Measurements from ENCODE around the gene BRICD5. TPM values are rescaled to one million over a fixed set of nuclear protein-coding genes. Genes with fewer than 3 reads are reported as not detected.

Gene BRICD5
- total and polyA plus RNA-seq, 2 donors (not counting 1 experiment from before 2014, with no cell fraction given): 0.23 to 1.5 TPM

DNA sequence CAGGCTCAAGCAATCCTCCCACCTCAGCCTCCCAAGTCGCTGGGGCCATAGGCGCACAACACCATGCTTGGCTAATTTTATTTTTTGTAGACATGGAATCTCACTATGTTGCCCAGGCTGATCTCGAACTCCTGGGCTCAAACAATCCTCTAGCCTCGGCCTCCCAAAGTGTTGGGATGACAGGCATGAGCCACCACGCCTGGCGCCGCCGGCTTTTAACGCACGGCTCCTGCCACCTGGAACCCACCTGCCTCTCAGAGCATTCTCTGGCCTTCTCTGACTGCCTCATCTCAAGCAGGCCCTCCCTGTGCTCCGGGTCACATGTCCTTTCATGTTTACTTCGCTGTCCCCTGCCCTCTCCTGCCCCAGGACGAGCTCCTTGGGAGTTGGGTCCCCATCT lies 24.6 kb downstream of the BRICD5 start:
- H3K4me3 ChIP-seq (replicated peaks in 1 of 4; ENCODE audit: control extremely low read depth in 1 of 4, insufficient read depth in 1 of 4, low read depth in 3 of 4, low read length in 4 of 4): no peak overlapping the region
- H3K27ac ChIP-seq (ENCODE audit: insufficient read depth, low read length): no peak overlapping the region
- H4K20me1 ChIP-seq (ENCODE audit: control insufficient read depth, extremely low read depth, insufficient read depth, low read length): no peaks in the 10 kb centered on the region
- TF ChIP-seq EZH2 (IDR thresholded peaks at IDR 0.05; ENCODE audit: low read length, missing control alignments): no peak
- TF ChIP-seq CTCF (conservative IDR thresholded peaks at IDR 0.05 in 1 of 2, IDR thresholded peaks at IDR 0.05 in 1 of 2; ENCODE audit: low read depth in 1 of 2, low read length in 2 of 2): no peak
- no peaks in the 10 kb centered on the region for H3K79me2 ChIP-seq (ENCODE audit: control insufficient read depth, insufficient read depth, low read length)
- DNase-seq (ENCODE audit: low read depth in 2 of 2): no peak
- H3K9me3 ChIP-seq (ENCODE audit: control insufficient read depth, insufficient read depth, low read depth, low read length): no peaks in the 10 kb centered on the region
- H3K4me2 ChIP-seq (ENCODE audit: extremely low read depth, insufficient read depth, low read length): no peak overlapping the region
- no peak overlapping the region for H2AFZ ChIP-seq (ENCODE audit: low read length)
- H3K9ac ChIP-seq (ENCODE audit: insufficient read depth, low read length): no peak overlapping the region
- H3K27me3 ChIP-seq (ENCODE audit: control insufficient read depth, insufficient read depth, low read length): no peaks in the 10 kb centered on the region
- H3K4me1 ChIP-seq (ENCODE audit: control insufficient read depth, extremely low read depth, insufficient read depth, low read length): no peaks in the 10 kb centered on the region
- no peaks in the 10 kb centered on the region for H3K36me3 ChIP-seq (ENCODE audit: control insufficient read depth, insufficient read depth, low read length)

DNA sequence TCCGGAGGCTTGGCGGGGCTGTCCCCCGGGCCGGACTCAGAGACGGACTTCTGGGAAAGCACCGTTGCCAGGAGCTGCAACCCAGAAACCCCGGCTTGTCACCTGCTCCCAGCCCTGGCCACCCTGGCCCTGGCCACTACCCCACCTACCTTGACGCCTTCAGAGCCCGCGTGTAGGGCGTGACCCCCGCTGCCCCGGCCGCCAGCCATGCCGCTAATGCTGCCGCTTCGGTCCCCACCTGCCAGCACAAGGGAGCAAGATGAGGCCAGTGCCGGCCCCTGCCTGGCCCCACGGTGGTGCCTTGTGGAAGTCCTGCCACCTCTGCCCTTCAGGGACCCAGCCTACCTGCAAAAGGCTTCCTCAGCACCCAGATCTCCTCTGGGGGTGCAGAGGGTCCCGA lies 25.7 kb downstream of the BRICD5 start:
- no peak overlapping the region for H2AFZ ChIP-seq (ENCODE audit: low read length)
- TF ChIP-seq EZH2 (IDR thresholded peaks at IDR 0.05; ENCODE audit: low read length, missing control alignments) (no peak), CTCF (conservative IDR thresholded peaks at IDR 0.05 in 1 of 2, IDR thresholded peaks at IDR 0.05 in 1 of 2; ENCODE audit: low read depth in 1 of 2, low read length in 2 of 2) (no peak)
- no peaks in the 10 kb centered on the region for H3K4me1 ChIP-seq (ENCODE audit: control insufficient read depth, extremely low read depth, insufficient read depth, low read length)

GRCh38 chr16:2184346-2184745 lies 26.3 kb downstream of the BRICD5 start:
- no peak for TF ChIP-seq CTCF (conservative IDR thresholded peaks at IDR 0.05 in 1 of 2, IDR thresholded peaks at IDR 0.05 in 1 of 2; ENCODE audit: low read depth in 1 of 2, low read length in 2 of 2)
- TF ChIP-seq EZH2 (IDR thresholded peaks at IDR 0.05; ENCODE audit: low read length, missing control alignments): no peak
- H3K27me3 ChIP-seq (ENCODE audit: control insufficient read depth, insufficient read depth, low read length): no peaks in the 10 kb centered on the region
- no peak for DNase-seq (ENCODE audit: low read depth in 2 of 2)
- no peaks in the 10 kb centered on the region for H3K4me1 ChIP-seq (ENCODE audit: control insufficient read depth, extremely low read depth, insufficient read depth, low read length)
- no peaks in the 10 kb centered on the region for H3K79me2 ChIP-seq (ENCODE audit: control insufficient read depth, insufficient read depth, low read length)
- H4K20me1 ChIP-seq (ENCODE audit: control insufficient read depth, extremely low read depth, insufficient read depth, low read length): no peaks in the 10 kb centered on the region
- H3K4me2 ChIP-seq (ENCODE audit: extremely low read depth, insufficient read depth, low read length): no peak overlapping the region
- no peak overlapping the region for H3K9ac ChIP-seq (ENCODE audit: insufficient read depth, low read length)
- H3K4me3 ChIP-seq (replicated peaks in 1 of 4; ENCODE audit: control extremely low read depth in 1 of 4, insufficient read depth in 1 of 4, low read depth in 3 of 4, low read length in 4 of 4): no peak overlapping the region
- H3K9me3 ChIP-seq (ENCODE audit: control insufficient read depth, insufficient read depth, low read depth, low read length): no peaks in the 10 kb centered on the region
- no peaks in the 10 kb centered on the region for H3K36me3 ChIP-seq (ENCODE audit: control insufficient read depth, insufficient read depth, low read length)
- no peak overlapping the region for H2AFZ ChIP-seq (ENCODE audit: low read length)
- H3K27ac ChIP-seq (ENCODE audit: insufficient read depth, low read length): no peak overlapping the region

More for the DNA sequence above, 25.7 kb downstream of the BRICD5 start:
- DNase-seq (ENCODE audit: low read depth in 2 of 2): no peak
- Histone ChIP-seq H3K4me3 (replicated peaks in 1 of 4; ENCODE audit: control extremely low read depth in 1 of 4, insufficient read depth in 1 of 4, low read depth in 3 of 4, low read length in 4 of 4) (no peak overlapping the region), H3K27me3 (ENCODE audit: control insufficient read depth, insufficient read depth, low read length) (no peaks in the 10 kb centered on the region), H3K9me3 (ENCODE audit: control insufficient read depth, insufficient read depth, low read depth, low read length) (no peaks in the 10 kb centered on the region), H3K36me3 (ENCODE audit: control insufficient read depth, insufficient read depth, low read length) (no peaks in the 10 kb centered on the region), H3K79me2 (ENCODE audit: control insufficient read depth, insufficient read depth, low read length) (no peaks in the 10 kb centered on the region), H4K20me1 (ENCODE audit: control insufficient read depth, extremely low read depth, insufficient read depth, low read length) (no peaks in the 10 kb centered on the region), H3K27ac (ENCODE audit: insufficient read depth, low read length) (no peak overlapping the region), H3K4me2 (ENCODE audit: extremely low read depth, insufficient read depth, low read length) (no peak overlapping the region), H3K9ac (ENCODE audit: insufficient read depth, low read length) (no peak overlapping the region)

Measured in fibroblast of lung (primary cell).